ENCODE data around the gene TSPAN14.
A peak's percentile ranks its signal among the peaks of the same experiment; 100 is the strongest.

The TSPAN14 gene

GRCh38 chr10:80457554-80458262 is 3.6 kb downstream of the TSPAN14 start:
- DNase-seq = no peak

- no peak for DNase-seq
Observed at GRCh38 chr10:80458263-80458625, 4.1 kb downstream of the TSPAN14 start.

GRCh38 chr10:80458638-80459037 is 4.5 kb downstream of the TSPAN14 start:
- no peak for DNase-seq

GRCh38 chr10:80459047-80459865 is 5.1 kb downstream of the TSPAN14 start:
- peak; percentile 46 for DNase-seq

GRCh38 chr10:80460399-80461207 is 6.5 kb downstream of the TSPAN14 start:
- DNase-seq = no peak

GRCh38 chr10:80461208-80462183 is 7.4 kb downstream of the TSPAN14 start:
- DNase-seq = no peak

- DNase-seq = no peak
Observed at GRCh38 chr10:80462299-80462980, 8.3 kb downstream of the TSPAN14 start.

- no peak for DNase-seq
Observed at GRCh38 chr10:80462981-80463741, 9.1 kb downstream of the TSPAN14 start.

GRCh38 chr10:80463868-80464267 is 9.8 kb downstream of the TSPAN14 start:
- no peak for DNase-seq

- no peak for DNase-seq
Observed at GRCh38 chr10:80464557-80465450, 10.7 kb downstream of the TSPAN14 start.

- no peak for DNase-seq
Observed at GRCh38 chr10:80465451-80465835, 11.3 kb downstream of the TSPAN14 start.

GRCh38 chr10:80465839-80466590 is 11.9 kb downstream of the TSPAN14 start:
- no peak for DNase-seq

GRCh38 chr10:80466724-80467326 is 12.7 kb downstream of the TSPAN14 start:
- DNase-seq = no peak

- peak; percentile 47 for DNase-seq
Observed at GRCh38 chr10:80468002-80468401, 13.9 kb downstream of the TSPAN14 start.

- no peak for DNase-seq
Observed at GRCh38 chr10:80468806-80469421, 14.8 kb downstream of the TSPAN14 start.

GRCh38 chr10:80470266-80470665 is 16.2 kb downstream of the TSPAN14 start:
- DNase-seq = no peak

GRCh38 chr10:80471001-80471400 is 16.9 kb downstream of the TSPAN14 start:
- DNase-seq = no peak

GRCh38 chr10:80471715-80472233 is 17.7 kb downstream of the TSPAN14 start:
- DNase-seq = no peak
